HepG2 (cell line): Measurements from ENCODE around the gene UBE2B. TPM values are rescaled to one million over a fixed set of nuclear protein-coding genes. Genes with fewer than 3 reads are reported as not detected.
A peak's percentile ranks its signal among the peaks of the same experiment; 100 is the strongest.

Source experiments
- BRD4 ChIP-seq: sonication (generic); formaldehyde crosslinking; IDR thresholded peaks from 2 replicates; pipeline ENCODE4 v1.4.0; 2020; ENCODE audit warnings: missing genetic modification reagents
- DR1 ChIP-seq: sonication (generic); formaldehyde crosslinking; IDR thresholded peaks from 2 replicates; pipeline ENCODE4 v1.8.0; 2021; ENCODE audit warnings: mild to moderate bottlenecking, missing genetic modification reagents, inconsistent platforms
- FOXK1 ChIP-seq: sonication (generic); formaldehyde crosslinking; IDR thresholded peaks from 2 replicates; pipeline ENCODE4 v1.4.0; 2020; ENCODE audit warnings: low read depth, missing genetic modification reagents, borderline replicate concordance
- KDM1A ChIP-seq: IDR thresholded peaks from 2 replicates; pipeline ENCODE4 v1.6.1; 2016; ENCODE audit warnings: missing compliant biosample characterization
- KLF9 ChIP-seq: IDR thresholded peaks from 2 replicates; pipeline ENCODE4 v1.6.1; 2016; ENCODE audit warnings: low read depth
- NCOR1 ChIP-seq: fragments of 200-600 bp; sonication (generic); IDR thresholded peaks from 2 replicates; pipeline ENCODE4 v1.7.0; 2017; ENCODE audit warnings: antibody characterized with exemption, low read length, borderline replicate concordance
- NFE2L2 ChIP-seq: fragments of 150-350 bp; IDR thresholded peaks from 2 replicates; pipeline ENCODE4 v1.6.1; 2014; ENCODE audit warnings: low read length
- PHB2 ChIP-seq: fragments of 450-650 bp; IDR thresholded peaks from 2 replicates; pipeline ENCODE4 v1.6.1; 2018; ENCODE audit not compliant: partially characterized antibody
- REPIN1 ChIP-seq: sonication (generic); formaldehyde crosslinking; IDR thresholded peaks from 2 replicates; pipeline ENCODE4 v1.8.0; 2022; ENCODE audit warnings: missing genetic modification reagents, low read depth, mild to moderate bottlenecking, borderline replicate concordance
- SMAD1 ChIP-seq: sonication (generic); formaldehyde crosslinking; IDR thresholded peaks from 2 replicates; pipeline ENCODE4 v1.4.0; 2020; ENCODE audit warnings: missing genetic modification reagents, low read depth, mild to moderate bottlenecking, borderline replicate concordance
- SOX5 ChIP-seq: IDR thresholded peaks from 2 replicates; pipeline ENCODE4 v1.6.1; 2016; ENCODE audit warnings: borderline replicate concordance
- TOE1 ChIP-seq: sonication (generic); formaldehyde crosslinking; IDR thresholded peaks from 2 replicates; pipeline ENCODE4 v1.4.0; 2020; ENCODE audit warnings: mild to moderate bottlenecking, missing genetic modification reagents
- ZNF207 ChIP-seq: fragments of 450-650 bp; IDR thresholded peaks from 2 replicates; pipeline ENCODE4 v1.6.1; 2016; ENCODE audit warnings: antibody characterized with exemption, borderline replicate concordance
- ZSCAN12 ChIP-seq: sonication (generic); formaldehyde crosslinking; IDR thresholded peaks from 2 replicates; pipeline ENCODE4 v1.9.0; 2021; ENCODE audit warnings: mild to moderate bottlenecking, missing genetic modification reagents
- polyA plus RNA-seq, 8 experiments: library from polyadenylated mRNA; depleted of rRNA in 3 of 8; stranded (reverse) in 7 of 8; unstranded in 1 of 8; fragments of >200 nt; fragmentation: Illumina TruSeq in 4 of 8; extraction: Trizol in 4 of 8; gene quantifications; 2 replicates each; pipeline versions ENCODE4 v1.2.1 to v1.2.3, GENCODE V29; 2011 to 2016; ENCODE audit warnings: low read depth in 4 of 8, missing spikeins in 1 of 8, mixed read lengths in 1 of 8; ENCODE audit not compliant: insufficient read depth in 1 of 8
- total RNA-seq, 5 experiments: library from RNA; depleted of rRNA; stranded (reverse); fragments of >200 nt; fragmentation: Illumina TruSeq; extraction: Trizol; gene quantifications; 2 replicates each; pipeline ENCODE4 v1.2.3, GENCODE V29; 2016; ENCODE audit warnings: low read depth in 1 of 5
- TF ChIP-seq, protein P1 (sequence below), 2 experiments: sonication (generic) in 1 of 2; formaldehyde crosslinking in 1 of 2; IDR thresholded peaks; 2 replicates each; pipeline versions ENCODE4 v1.4.0 to v1.6.1; 2018 to 2020; ENCODE audit warnings: missing genetic modification reagents in 2 of 2, borderline replicate concordance in 1 of 2, low read depth in 1 of 2, mild to moderate bottlenecking in 1 of 2, missing biosample characterization in 1 of 2
- TF ChIP-seq, protein P2 (sequence below): sonication (generic); formaldehyde crosslinking; IDR thresholded peaks from 2 replicates; pipeline ENCODE4 v1.5.0; 2020; ENCODE audit warnings: missing genetic modification reagents, mild to moderate bottlenecking, borderline replicate concordance
- TF ChIP-seq, protein P3 (sequence below): sonication (generic); formaldehyde crosslinking; conservative IDR thresholded peaks from 2 replicates; pipeline ENCODE4 v1.8.0; 2022; ENCODE audit warnings: missing genetic modification reagents
- TF ChIP-seq, protein P4 (sequence below): sonication (generic); formaldehyde crosslinking; IDR thresholded peaks from 2 replicates; pipeline ENCODE4 v1.4.0; 2020; ENCODE audit warnings: low read depth, mild to moderate bottlenecking, missing genetic modification reagents
- TF ChIP-seq, protein P5 (sequence below): sonication (generic); formaldehyde crosslinking; IDR thresholded peaks from 2 replicates; pipeline ENCODE4 v1.5.1; 2020; ENCODE audit warnings: mild to moderate bottlenecking, moderate library complexity, missing genetic modification reagents

The UBE2B gene
- total and polyA plus RNA-seq, 2 of the 13 experiments (the other 11 are each of a cell fraction or from before 2014, with no cell fraction given), result 25.2 to 56.0 TPM

DNA sequence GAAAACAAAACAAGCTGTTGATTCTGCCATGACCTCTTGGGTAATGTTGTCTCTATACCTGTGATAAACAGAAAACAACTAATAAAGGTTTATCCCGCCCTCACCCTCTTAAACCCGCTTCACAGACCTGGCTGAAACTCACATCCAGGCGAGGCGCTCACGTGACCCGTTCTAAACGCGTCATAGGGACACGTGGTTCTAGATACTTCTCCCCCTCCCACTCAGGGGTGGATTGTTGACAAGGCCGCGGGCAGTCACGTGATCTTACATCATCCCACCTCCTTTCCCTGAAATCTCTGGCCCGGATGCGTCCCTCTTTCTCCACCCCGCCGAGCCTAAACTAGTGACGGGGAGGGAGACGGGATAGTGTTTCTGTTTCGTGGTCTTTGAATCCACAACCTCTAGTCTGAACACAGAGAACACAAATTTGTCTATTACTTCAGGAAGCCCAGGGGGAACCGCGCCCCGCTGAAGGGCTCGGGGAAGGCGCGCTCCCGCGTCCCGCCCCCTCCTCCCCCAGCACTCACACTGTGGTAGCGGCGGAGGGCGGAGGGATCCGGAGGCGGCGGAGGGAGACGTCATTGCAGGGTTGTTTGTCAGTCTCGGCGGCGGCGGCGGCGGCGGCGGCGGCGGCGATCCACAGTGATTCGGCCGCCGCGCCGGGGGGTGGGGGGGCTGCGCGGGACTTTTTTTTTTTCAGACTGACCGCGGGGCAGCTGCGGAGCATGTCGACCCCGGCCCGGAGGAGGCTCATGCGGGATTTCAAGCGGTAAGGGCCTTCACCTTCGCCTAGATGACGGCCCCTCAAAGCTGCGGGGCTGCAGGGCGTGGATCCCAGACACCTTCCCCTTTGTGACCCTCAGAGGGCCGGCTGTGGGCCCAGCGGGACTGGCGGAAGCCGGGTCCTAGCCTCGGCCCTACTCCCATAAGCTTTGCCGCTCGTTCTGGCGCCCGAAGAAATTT, at the start of gene UBE2B (continued):
- TF ChIP-seq KDM1A (CRISPR knock-in tag) (no peak; the same call in 1 of the 2 replicates), REPIN1 (peak; percentile 86; the same call in 1 of the 2 replicates), SMAD1 (CRISPR knock-in tag) (0 out of 2 replicates have a peak, but pooled peaks have one; percentile 20), KLF9 (CRISPR knock-in tag) (peak; percentile 48; the same call in 1 of the 2 replicates), BRD4 (CRISPR knock-in tag) (peak; percentile 33; the same call in 1 of the 2 replicates), NCOR1 (peak; percentile 74; the same call in 1 of the 2 replicates), DR1 (no peak), NFE2L2 (no peak), ZNF207 (peak; percentile 99), SOX5 (peak; percentile 38; the same call in 1 of the 2 replicates), ZSCAN12 (CRISPR knock-in tag) (0 out of 2 replicates have a peak, but pooled peaks have one; percentile 20), TOE1 (CRISPR knock-in tag) (peak; percentile 56; the same call in 1 of the 2 replicates), FOXK1 (peak; percentile 80), PHB2 (no peak)
- TF ChIP-seq, protein P1, sequence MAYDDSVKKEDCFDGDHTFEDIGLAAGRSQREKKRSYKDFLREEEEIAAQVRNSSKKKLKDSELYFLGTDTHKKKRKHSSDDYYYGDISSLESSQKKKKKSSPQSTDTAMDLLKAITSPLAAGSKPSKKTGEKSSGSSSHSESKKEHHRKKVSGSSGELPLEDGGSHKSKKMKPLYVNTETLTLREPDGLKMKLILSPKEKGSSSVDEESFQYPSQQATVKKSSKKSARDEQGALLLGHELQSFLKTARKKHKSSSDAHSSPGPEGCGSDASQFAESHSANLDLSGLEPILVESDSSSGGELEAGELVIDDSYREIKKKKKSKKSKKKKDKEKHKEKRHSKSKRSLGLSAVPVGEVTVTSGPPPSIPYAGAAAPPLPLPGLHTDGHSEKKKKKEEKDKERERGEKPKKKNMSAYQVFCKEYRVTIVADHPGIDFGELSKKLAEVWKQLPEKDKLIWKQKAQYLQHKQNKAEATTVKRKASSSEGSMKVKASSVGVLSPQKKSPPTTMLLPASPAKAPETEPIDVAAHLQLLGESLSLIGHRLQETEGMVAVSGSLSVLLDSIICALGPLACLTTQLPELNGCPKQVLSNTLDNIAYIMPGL (CRISPR knock-in tag; IDR thresholded peaks at IDR 0.05; ENCODE audit: borderline replicate concordance in 1 of 2, low read depth in 1 of 2), result peak; percentile 76 to 78; a peak in 3 of 4 replicates
- TF ChIP-seq, protein P2, sequence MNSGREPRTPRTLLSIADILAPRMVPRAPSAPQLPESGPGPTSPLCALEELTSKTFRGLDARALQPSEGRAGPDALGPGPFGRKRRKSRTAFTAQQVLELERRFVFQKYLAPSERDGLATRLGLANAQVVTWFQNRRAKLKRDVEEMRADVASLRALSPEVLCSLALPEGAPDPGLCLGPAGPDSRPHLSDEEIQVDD, result no peak
- TF ChIP-seq, protein P3, sequence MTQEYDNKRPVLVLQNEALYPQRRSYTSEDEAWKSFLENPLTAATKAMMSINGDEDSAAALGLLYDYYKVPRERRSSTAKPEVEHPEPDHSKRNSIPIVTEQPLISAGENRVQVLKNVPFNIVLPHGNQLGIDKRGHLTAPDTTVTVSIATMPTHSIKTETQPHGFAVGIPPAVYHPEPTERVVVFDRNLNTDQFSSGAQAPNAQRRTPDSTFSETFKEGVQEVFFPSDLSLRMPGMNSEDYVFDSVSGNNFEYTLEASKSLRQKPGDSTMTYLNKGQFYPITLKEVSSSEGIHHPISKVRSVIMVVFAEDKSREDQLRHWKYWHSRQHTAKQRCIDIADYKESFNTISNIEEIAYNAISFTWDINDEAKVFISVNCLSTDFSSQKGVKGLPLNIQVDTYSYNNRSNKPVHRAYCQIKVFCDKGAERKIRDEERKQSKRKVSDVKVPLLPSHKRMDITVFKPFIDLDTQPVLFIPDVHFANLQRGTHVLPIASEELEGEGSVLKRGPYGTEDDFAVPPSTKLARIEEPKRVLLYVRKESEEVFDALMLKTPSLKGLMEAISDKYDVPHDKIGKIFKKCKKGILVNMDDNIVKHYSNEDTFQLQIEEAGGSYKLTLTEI, result no peak
- TF ChIP-seq, protein P4, sequence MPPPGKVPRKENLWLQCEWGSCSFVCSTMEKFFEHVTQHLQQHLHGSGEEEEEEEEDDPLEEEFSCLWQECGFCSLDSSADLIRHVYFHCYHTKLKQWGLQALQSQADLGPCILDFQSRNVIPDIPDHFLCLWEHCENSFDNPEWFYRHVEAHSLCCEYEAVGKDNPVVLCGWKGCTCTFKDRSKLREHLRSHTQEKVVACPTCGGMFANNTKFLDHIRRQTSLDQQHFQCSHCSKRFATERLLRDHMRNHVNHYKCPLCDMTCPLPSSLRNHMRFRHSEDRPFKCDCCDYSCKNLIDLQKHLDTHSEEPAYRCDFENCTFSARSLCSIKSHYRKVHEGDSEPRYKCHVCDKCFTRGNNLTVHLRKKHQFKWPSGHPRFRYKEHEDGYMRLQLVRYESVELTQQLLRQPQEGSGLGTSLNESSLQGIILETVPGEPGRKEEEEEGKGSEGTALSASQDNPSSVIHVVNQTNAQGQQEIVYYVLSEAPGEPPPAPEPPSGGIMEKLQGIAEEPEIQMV (CRISPR knock-in tag), result no peak; the same call in 1 of the 2 replicates
- TF ChIP-seq, protein P5, sequence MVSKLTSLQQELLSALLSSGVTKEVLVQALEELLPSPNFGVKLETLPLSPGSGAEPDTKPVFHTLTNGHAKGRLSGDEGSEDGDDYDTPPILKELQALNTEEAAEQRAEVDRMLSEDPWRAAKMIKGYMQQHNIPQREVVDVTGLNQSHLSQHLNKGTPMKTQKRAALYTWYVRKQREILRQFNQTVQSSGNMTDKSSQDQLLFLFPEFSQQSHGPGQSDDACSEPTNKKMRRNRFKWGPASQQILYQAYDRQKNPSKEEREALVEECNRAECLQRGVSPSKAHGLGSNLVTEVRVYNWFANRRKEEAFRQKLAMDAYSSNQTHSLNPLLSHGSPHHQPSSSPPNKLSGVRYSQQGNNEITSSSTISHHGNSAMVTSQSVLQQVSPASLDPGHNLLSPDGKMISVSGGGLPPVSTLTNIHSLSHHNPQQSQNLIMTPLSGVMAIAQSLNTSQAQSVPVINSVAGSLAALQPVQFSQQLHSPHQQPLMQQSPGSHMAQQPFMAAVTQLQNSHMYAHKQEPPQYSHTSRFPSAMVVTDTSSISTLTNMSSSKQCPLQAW (CRISPR knock-in tag), result peak; percentile 83; the same call in 1 of the 2 replicates
